ENCODE measurements around the gene LTBP1.
"Not testable (repeated sequence)": the region's sequence is repeated elsewhere in the genome, so short reads cannot be mapped to it uniquely, and the experiment has no call there.

LTBP1 gene

DNA sequence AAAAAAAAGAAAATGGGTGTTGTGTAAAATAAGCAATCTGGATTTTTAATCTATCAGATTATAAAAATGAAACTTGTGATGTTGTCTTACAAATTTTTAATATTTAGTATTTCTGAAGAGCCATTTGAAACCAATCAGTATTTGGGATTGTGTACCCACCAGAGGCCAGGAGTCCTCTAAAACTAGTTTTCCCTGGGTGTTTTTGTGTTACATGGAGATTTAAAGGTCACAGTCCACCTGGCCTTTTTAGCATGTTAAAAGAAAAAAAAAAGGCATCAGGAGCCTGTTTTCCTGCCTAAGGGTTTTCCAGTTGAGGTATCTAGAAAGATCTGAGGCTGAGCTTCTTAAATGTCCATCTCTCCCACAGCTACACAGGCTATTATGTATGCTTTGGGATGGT is 221.7 kb downstream of the LTBP1 start:
- Histone ChIP-seq H3K27me3 (replicated peaks; ENCODE audit: control insufficient read depth, insufficient read depth, low read length) (no peaks in the 10 kb centered on the region; the same call in 1 of the 2 replicates), H3K4me3 (replicated peaks; ENCODE audit: low read depth, low read length) (no peak overlapping the region), H3K36me3 (ENCODE audit: control insufficient read depth, insufficient read depth, low read length) (no peaks in the 10 kb centered on the region)
- TF ChIP-seq, protein P1, sequence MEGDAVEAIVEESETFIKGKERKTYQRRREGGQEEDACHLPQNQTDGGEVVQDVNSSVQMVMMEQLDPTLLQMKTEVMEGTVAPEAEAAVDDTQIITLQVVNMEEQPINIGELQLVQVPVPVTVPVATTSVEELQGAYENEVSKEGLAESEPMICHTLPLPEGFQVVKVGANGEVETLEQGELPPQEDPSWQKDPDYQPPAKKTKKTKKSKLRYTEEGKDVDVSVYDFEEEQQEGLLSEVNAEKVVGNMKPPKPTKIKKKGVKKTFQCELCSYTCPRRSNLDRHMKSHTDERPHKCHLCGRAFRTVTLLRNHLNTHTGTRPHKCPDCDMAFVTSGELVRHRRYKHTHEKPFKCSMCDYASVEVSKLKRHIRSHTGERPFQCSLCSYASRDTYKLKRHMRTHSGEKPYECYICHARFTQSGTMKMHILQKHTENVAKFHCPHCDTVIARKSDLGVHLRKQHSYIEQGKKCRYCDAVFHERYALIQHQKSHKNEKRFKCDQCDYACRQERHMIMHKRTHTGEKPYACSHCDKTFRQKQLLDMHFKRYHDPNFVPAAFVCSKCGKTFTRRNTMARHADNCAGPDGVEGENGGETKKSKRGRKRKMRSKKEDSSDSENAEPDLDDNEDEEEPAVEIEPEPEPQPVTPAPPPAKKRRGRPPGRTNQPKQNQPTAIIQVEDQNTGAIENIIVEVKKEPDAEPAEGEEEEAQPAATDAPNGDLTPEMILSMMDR (IDR thresholded peaks at IDR 0.05; ENCODE audit: insufficient read depth, low read length, poor library complexity, severe bottlenecking), result no peak
- DNase-seq (ENCODE audit: extremely low read depth, insufficient read length), result no peak

DNA sequence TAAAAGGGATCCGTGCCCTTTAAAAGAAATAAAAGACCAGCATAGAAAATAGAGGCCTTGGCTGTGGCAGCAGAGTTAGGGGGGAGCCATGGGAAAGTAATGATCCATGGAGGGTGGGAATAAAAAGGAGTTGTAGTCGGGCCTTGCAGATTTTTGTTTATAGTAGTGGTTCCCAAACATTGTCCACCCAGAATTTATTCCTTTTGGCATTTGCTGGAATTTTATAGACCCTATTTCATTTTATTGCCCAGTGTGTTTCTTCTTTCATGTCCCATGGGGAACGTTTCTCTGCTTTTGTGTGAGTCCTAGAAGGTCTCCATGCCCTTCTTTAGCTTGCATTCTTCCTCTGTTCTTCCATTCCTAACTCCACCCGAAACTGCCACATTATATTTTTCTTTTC is 222.2 kb downstream of the LTBP1 start:
- no peak for DNase-seq (ENCODE audit: extremely low read depth, insufficient read length)
- H3K36me3 ChIP-seq (ENCODE audit: control insufficient read depth, insufficient read depth, low read length), result no peaks in the 10 kb centered on the region
- TF ChIP-seq, protein P1 (IDR thresholded peaks at IDR 0.05; ENCODE audit: insufficient read depth, low read length, poor library complexity, severe bottlenecking), result no peak
- H3K27me3 ChIP-seq (replicated peaks; ENCODE audit: control insufficient read depth, insufficient read depth, low read length), result no peaks in the 10 kb centered on the region; the same call in 1 of the 2 replicates
- H3K4me3 ChIP-seq (replicated peaks; ENCODE audit: low read depth, low read length), result no peak overlapping the region

DNA sequence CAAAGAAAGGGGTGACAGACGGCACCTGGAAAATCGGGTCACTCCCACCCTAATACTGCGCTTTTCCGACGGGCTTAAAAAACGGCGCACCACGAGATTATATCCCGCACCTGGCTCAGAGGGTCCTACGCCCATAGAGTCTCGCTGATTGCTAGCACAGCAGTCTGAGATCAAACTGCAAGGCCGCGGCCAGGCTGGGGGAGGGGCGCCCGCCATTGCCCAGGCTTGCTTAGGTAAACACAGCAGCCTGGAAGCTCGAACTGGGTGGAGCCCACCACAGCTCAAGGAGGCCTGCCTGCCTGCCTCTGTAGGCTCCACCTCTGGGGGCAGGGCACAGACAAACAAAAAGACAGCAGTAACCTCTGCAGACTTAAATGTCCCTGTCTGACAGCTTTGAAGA is 223.5 kb downstream of the LTBP1 start:
- not testable (repeated sequence) for H3K4me3 ChIP-seq (replicated peaks; ENCODE audit: low read depth, low read length); H3K36me3 ChIP-seq (ENCODE audit: control insufficient read depth, insufficient read depth, low read length); H3K27me3 ChIP-seq (replicated peaks; ENCODE audit: control insufficient read depth, insufficient read depth, low read length); DNase-seq (ENCODE audit: extremely low read depth, insufficient read length)

DNA sequence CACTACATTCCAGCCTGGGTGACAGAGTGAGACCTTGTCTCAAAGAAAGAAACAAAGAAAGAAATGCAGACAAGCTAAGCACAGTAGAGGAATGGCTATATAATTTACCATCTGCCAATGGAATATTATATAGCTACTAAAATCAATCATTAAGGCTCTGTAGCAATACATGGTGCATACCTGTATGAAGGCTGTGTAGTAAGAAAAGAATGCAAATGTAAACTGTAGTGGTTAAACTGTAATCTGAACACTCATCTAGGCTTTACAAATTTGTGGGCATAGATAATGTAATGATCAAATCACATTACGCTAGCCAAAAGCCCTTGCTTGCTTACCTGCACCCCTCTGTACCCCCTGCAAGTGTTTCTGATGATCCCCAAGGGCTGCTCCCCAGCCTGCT is 230.9 kb downstream of the LTBP1 start:
- DNase-seq (ENCODE audit: extremely low read depth, insufficient read length), result no peak
- H3K27me3 ChIP-seq (replicated peaks; ENCODE audit: control insufficient read depth, insufficient read depth, low read length), result no peaks in the 10 kb centered on the region
- no peak overlapping the region for H3K4me3 ChIP-seq (replicated peaks; ENCODE audit: low read depth, low read length)
- H3K36me3 ChIP-seq (ENCODE audit: control insufficient read depth, insufficient read depth, low read length), result no peaks in the 10 kb centered on the region
- TF ChIP-seq, protein P1 (IDR thresholded peaks at IDR 0.05; ENCODE audit: insufficient read depth, low read length, poor library complexity, severe bottlenecking), result no peak

DNA sequence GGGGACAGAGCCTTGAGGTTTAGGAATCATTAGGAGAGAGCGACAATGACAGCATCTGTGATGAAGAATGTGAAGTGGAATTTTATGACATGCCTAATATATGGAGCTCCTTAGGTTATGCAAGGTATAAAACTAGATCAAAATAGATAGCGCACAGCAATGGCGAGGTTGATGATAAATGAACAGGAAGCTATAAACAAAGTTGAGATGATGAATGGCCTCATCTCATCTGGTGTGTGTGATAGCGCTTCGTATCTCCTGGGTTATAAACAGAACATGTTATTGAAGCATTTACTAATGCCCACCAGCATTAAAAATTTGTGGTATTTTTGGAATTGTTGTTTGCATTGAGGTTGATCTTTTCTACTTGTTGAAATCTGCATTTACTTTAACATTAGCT is 231.5 kb downstream of the LTBP1 start:
- no peak for DNase-seq (ENCODE audit: extremely low read depth, insufficient read length)
- H3K27me3 ChIP-seq (replicated peaks; ENCODE audit: control insufficient read depth, insufficient read depth, low read length), result no peaks in the 10 kb centered on the region
- no peaks in the 10 kb centered on the region for H3K36me3 ChIP-seq (ENCODE audit: control insufficient read depth, insufficient read depth, low read length)
- TF ChIP-seq, protein P1 (IDR thresholded peaks at IDR 0.05; ENCODE audit: insufficient read depth, low read length, poor library complexity, severe bottlenecking), result no peak
- H3K4me3 ChIP-seq (replicated peaks; ENCODE audit: low read depth, low read length), result no peak overlapping the region

DNA sequence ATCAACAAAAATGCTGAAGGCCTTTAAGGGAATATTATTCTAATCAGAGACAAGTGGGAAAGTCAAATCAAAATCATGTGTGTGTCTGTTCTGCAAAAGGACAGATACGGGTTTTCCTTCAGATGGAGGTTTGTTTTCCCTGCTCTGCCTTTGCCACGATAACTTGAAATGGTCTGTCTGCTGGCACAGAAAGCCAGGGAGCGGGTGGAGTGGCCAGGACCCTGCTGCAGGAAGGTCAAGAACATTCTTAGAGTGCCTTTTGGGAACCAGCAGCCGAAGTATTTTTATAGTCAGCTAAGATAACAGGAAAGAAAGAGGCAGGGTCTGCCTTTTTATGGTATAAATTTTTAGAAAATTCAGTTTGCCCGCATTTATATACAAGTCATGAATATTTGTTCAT is 234.2 kb downstream of the LTBP1 start:
- Histone ChIP-seq H3K27me3 (replicated peaks; ENCODE audit: control insufficient read depth, insufficient read depth, low read length) (no peaks in the 10 kb centered on the region), H3K36me3 (ENCODE audit: control insufficient read depth, insufficient read depth, low read length) (no peaks in the 10 kb centered on the region), H3K4me3 (replicated peaks; ENCODE audit: low read depth, low read length) (no peak overlapping the region)
- TF ChIP-seq, protein P1 (IDR thresholded peaks at IDR 0.05; ENCODE audit: insufficient read depth, low read length, poor library complexity, severe bottlenecking), result no peak
- DNase-seq (ENCODE audit: extremely low read depth, insufficient read length), result no peak

All from GM06990 (cell line).